CD4-positive, alpha-beta memory T cell (primary cell): Measurements from ENCODE around the gene TRIM17. TPM values are rescaled to one million over a fixed set of nuclear protein-coding genes. Genes with fewer than 3 reads are reported as not detected.

Experiments used
- CTCF ChIA-PET: fragments of 350-600 bp; sonication (Branson Sonifier 250); formaldehyde crosslinking; loops from one replicate; lab custom pipeline; 2021; ENCODE audit warnings: inconsistent platforms; ENCODE audit not compliant: partially characterized antibody; lab: Charles Lee
- POLR2A ChIA-PET: fragments of 350-600 bp; sonication (Branson Sonifier 250); formaldehyde crosslinking; loops from one replicate; lab custom pipeline; 2021; ENCODE audit not compliant: partially characterized antibody; lab: Charles Lee
- DNase-seq, 5 donors: peaks; one replicate each; pipeline versions ENCODE4 v3.0.0 to v3.0.0-alpha.2; 2020 to 2022; ENCODE audit warnings: mixed read lengths in 1 of 5
- H3K27ac ChIP-seq: one replicate; pipeline ENCODE4 v1.7.0; 2013; ENCODE audit warnings: low read depth, low read length
- H3K27me3 ChIP-seq: 2 replicates; pipeline ENCODE4 v1.7.0; 2013; ENCODE audit warnings: mild to moderate bottlenecking, low read length, moderate library complexity; ENCODE audit not compliant: insufficient read depth
- H3K36me3 ChIP-seq: 2 replicates; pipeline ENCODE4 v1.7.0; 2013; ENCODE audit warnings: mild to moderate bottlenecking, low read length, moderate library complexity; ENCODE audit not compliant: insufficient read depth
- H3K4me1 ChIP-seq: 2 replicates; pipeline ENCODE4 v1.7.0; 2013; ENCODE audit warnings: mild to moderate bottlenecking, low read length, moderate library complexity; ENCODE audit not compliant: insufficient read depth
- H3K4me3 ChIP-seq, 2 donors: one replicate each; pipeline ENCODE4 v1.7.0; 2013; ENCODE audit warnings: low read length in 2 of 2, mild to moderate bottlenecking in 1 of 2
- H3K9me3 ChIP-seq, 2 donors: one replicate each; pipeline ENCODE4 v1.7.0; 2013; ENCODE audit warnings: low read length in 2 of 2, control low read depth in 1 of 2; ENCODE audit not compliant: control insufficient read depth in 1 of 2
- H3K27ac Mint-ChIP-seq, 7 donors: one replicate each; pipeline ENCODE4 v1.8.0; 2020 to 2021; ENCODE audit warnings: mixed read lengths in 7 of 7, mild to moderate bottlenecking in 6 of 7, inconsistent platforms in 3 of 7, moderate library complexity in 3 of 7
- H3K27me3 Mint-ChIP-seq, 2 donors: one replicate each; pipeline ENCODE4 v1.8.0; 2020 to 2021; ENCODE audit warnings: mixed read lengths in 2 of 2
- H3K36me3 Mint-ChIP-seq, 2 donors: one replicate each; pipeline ENCODE4 v1.8.0; 2020 to 2021; ENCODE audit warnings: mixed read lengths in 2 of 2, inconsistent platforms in 1 of 2, mild to moderate bottlenecking in 1 of 2
- H3K4me1 Mint-ChIP-seq, 4 donors: one replicate each; pipeline ENCODE4 v1.8.0; 2020 to 2021; ENCODE audit warnings: mixed read lengths in 4 of 4, mild to moderate bottlenecking in 1 of 4
- H3K4me3 Mint-ChIP-seq, 8 donors: one replicate each; pipeline ENCODE4 v1.8.0; 2020 to 2021; ENCODE audit warnings: mixed read lengths in 8 of 8, mild to moderate bottlenecking in 7 of 8, moderate library complexity in 6 of 8, inconsistent platforms in 3 of 8
- H3K9me3 Mint-ChIP-seq, 8 donors: one replicate each; pipeline ENCODE4 v1.8.0; 2020 to 2021; ENCODE audit warnings: mixed read lengths in 8 of 8, mild to moderate bottlenecking in 5 of 8, inconsistent platforms in 3 of 8, moderate library complexity in 1 of 8
- intact Hi-C: fragments of 100-400 bp; cut with micrococcal nuclease; formaldehyde crosslinking; loops from one replicate; pipeline ENCODE4 v1.15.1; 2023
- polyA plus RNA-seq, 2 donors: library from polyadenylated mRNA; unstranded; fragments of 300-500 nt; fragmentation: Illumina TruSeq; gene quantifications; one replicate each; pipeline ENCODE4 v1.2.3, GENCODE V29; 2021
- total RNA-seq, 2 experiments: library from RNA; stranded (reverse); gene quantifications; one replicate each; pipeline ENCODE4 v1.2.3, GENCODE V29; 2021

TRIM17 gene
- total RNA-seq: under 1 TPM; 0.69 to 0.76 TPM
- under 1 TPM in 1 of 2 donors, not detected in 1; 0.25 TPM for polyA plus RNA-seq

- CTCF ChIA-PET: no interaction called here
- peaks cover 2 to 8% of the 10 kb centered on the region in 2 donors for H3K27me3 Mint-ChIP-seq
Measured at GRCh38 chr1:228416217-228416933, at the start of gene TRIM17. TRIM17 (minus strand) TSS chr1:228416861; CDS start chr1:228415072, 1,789 bp downstream.

GRCh38 chr1:228465571-228466146 is 49.0 kb upstream of the TRIM17 start:
- peak overlapping the region in 1 of 2 donors; percentile 51 for H3K4me3 ChIP-seq
- DNase-seq: peak in 1 of 5 donors; percentile 24
- no peaks in the 10 kb centered on the region for H3K36me3 ChIP-seq
- Mint-ChIP-seq H3K4me1 (peaks cover 31 to 53% (median 44%) of the 10 kb centered on the region in 4 donors), H3K27ac (peak overlapping the region; percentile 15 to 89 (median 84)), H3K4me3 (peak overlapping the region; percentile 81 to 88 (median 86)), H3K36me3 (no peaks in the 10 kb centered on the region), H3K27me3 (peaks cover 2 to 9% of the 10 kb centered on the region in 2 donors), H3K9me3 (no peaks in the 10 kb centered on the region)
- intact Hi-C loops: loop anchor here (2.0 kb wide), 1 partner anchor 59 kb away; the partner anchor contains the start of gene TRIM11
- H3K27ac ChIP-seq: peak overlapping the region; percentile 39
- ChIA-PET POLR2A (interaction anchor here (1.2 to 3.9 kb wide), 5 partner anchors 10 to 325 kb away, joined by 3 to 70 read pairs (median 6); partner anchors contain the start of genes GUK1, RNF187 and TRIM11), CTCF (interaction anchor here (1.1 to 3.1 kb wide), 5 partner anchors 10 to 35 kb away, joined by 3 to 18 read pairs (median 8); partner anchors contain the start of gene RNF187)
- H3K9me3 ChIP-seq: no peaks in the 10 kb centered on the region
- H3K27me3 ChIP-seq: no peaks in the 10 kb centered on the region
- H3K4me1 ChIP-seq: peaks cover 34% of the 10 kb centered on the region

More at GRCh38 chr1:228416217-228416933, at the start of gene TRIM17:
- peaks cover 12 to 21% (median 18%) of the 10 kb centered on the region in 4 donors for H3K4me1 Mint-ChIP-seq
- Histone ChIP-seq H3K4me1 (peaks cover 18% of the 10 kb centered on the region), H3K36me3 (no peaks in the 10 kb centered on the region), H3K27ac (no peak within 1 kb of the TSS), H3K4me3 (peak within 1 kb of the TSS in 1 of 2 donors; percentile 24), H3K27me3 (no peaks in the 10 kb centered on the region), H3K9me3 (no peaks in the 10 kb centered on the region)
- H3K27ac Mint-ChIP-seq: peak within 1 kb of the TSS in 5 of 7 donors; percentile 36 to 84 (median 60)
- POLR2A ChIA-PET: no interaction called here
- H3K4me3 Mint-ChIP-seq: peak within 1 kb of the TSS; percentile 78 to 87 (median 84)
- peak; percentile 16 to 55 (median 22) for DNase-seq
- intact Hi-C loops: no loop called here
- peaks cover 0 to 2% of the 10 kb centered on the region in 2 donors for H3K36me3 Mint-ChIP-seq
- H3K9me3 Mint-ChIP-seq: no peaks in the 10 kb centered on the region

GRCh38 chr1:228465141-228465540 is 48.5 kb upstream of the TRIM17 start:
- no peak for DNase-seq
- peaks cover 2 to 7% of the 10 kb centered on the region in 2 donors for H3K27me3 Mint-ChIP-seq
- peak overlapping the region; percentile 71 to 92 (median 84) for H3K27ac Mint-ChIP-seq
- Histone ChIP-seq H3K36me3 (no peaks in the 10 kb centered on the region), H3K27ac (peak overlapping the region; percentile 39), H3K27me3 (no peaks in the 10 kb centered on the region), H3K4me3 (peak overlapping the region; percentile 51 to 85), H3K9me3 (no peaks in the 10 kb centered on the region), H3K4me1 (peaks cover 34% of the 10 kb centered on the region)
- no peaks in the 10 kb centered on the region for H3K9me3 Mint-ChIP-seq
- peak overlapping the region; percentile 81 to 88 (median 86) for H3K4me3 Mint-ChIP-seq
- intact Hi-C loops: loop anchor here (2.0 kb wide), 1 partner anchor 58 kb away; the partner anchor contains the start of gene TRIM11
- H3K36me3 Mint-ChIP-seq: no peaks in the 10 kb centered on the region
- POLR2A ChIA-PET: interaction anchor here (1.0 to 3.9 kb wide), 8 partner anchors 10 to 382 kb away, joined by 3 to 70 read pairs (median 6); partner anchors contain the start of genes GUK1, RNF187 and TRIM11
- CTCF ChIA-PET: interaction anchor here (1.0 to 3.1 kb wide), 6 partner anchors 8 to 36 kb away, joined by 3 to 18 read pairs (median 6); partner anchors contain the start of gene RNF187
- H3K4me1 Mint-ChIP-seq: peaks cover 31 to 55% (median 45%) of the 10 kb centered on the region in 4 donors

- H3K4me1 Mint-ChIP-seq: peaks cover 31 to 57% (median 46%) of the 10 kb centered on the region in 4 donors
- H3K4me3 Mint-ChIP-seq: peak overlapping the region; percentile 81 to 88 (median 86)
- POLR2A ChIA-PET: interaction anchor here (1.0 to 3.9 kb wide), 8 partner anchors 9 to 381 kb away, joined by 3 to 70 read pairs (median 6); partner anchors contain the start of genes GUK1, IBA57, RNF187 and TRIM11
- H3K36me3 Mint-ChIP-seq: no peaks in the 10 kb centered on the region
- H3K27ac ChIP-seq: peak overlapping the region; percentile 39
- peaks cover 38% of the 10 kb centered on the region for H3K4me1 ChIP-seq
- CTCF ChIA-PET: interaction anchor here (0.6 to 3.1 kb wide), 7 partner anchors 8 to 36 kb away, joined by 3 to 18 read pairs (median 8); partner anchors contain the start of gene RNF187
- intact Hi-C loops: loop anchor here (1.0 to 2.0 kb wide), 2 partner anchors 23 to 58 kb away; partner anchors contain the start of genes RNF187 and TRIM11
- no peaks in the 10 kb centered on the region for H3K27me3 ChIP-seq
- H3K9me3 Mint-ChIP-seq: no peaks in the 10 kb centered on the region
- H3K36me3 ChIP-seq: no peaks in the 10 kb centered on the region
- peaks cover 2 to 7% of the 10 kb centered on the region in 2 donors for H3K27me3 Mint-ChIP-seq
- H3K27ac Mint-ChIP-seq: peak overlapping the region; percentile 68 to 92 (median 84)
- H3K9me3 ChIP-seq: no peaks in the 10 kb centered on the region
- H3K4me3 ChIP-seq: peak overlapping the region; percentile 51 to 85
- peak; percentile 90 to 94 (median 91) for DNase-seq
Measured at GRCh38 chr1:228464487-228464983, 47.9 kb upstream of the TRIM17 start.

- Histone ChIP-seq H3K27ac (peak overlapping the region; percentile 10), H3K9me3 (no peaks in the 10 kb centered on the region), H3K4me3 (peak overlapping the region; percentile 51 to 85), H3K36me3 (no peaks in the 10 kb centered on the region), H3K4me1 (peaks cover 42% of the 10 kb centered on the region), H3K27me3 (no peaks in the 10 kb centered on the region)
- POLR2A ChIA-PET: interaction anchor here (1.0 to 3.9 kb wide), 8 partner anchors 8 to 380 kb away, joined by 3 to 70 read pairs (median 6); partner anchors contain the start of genes GUK1, IBA57, RNF187 and TRIM11
- H3K4me1 Mint-ChIP-seq: peaks cover 33 to 64% (median 50%) of the 10 kb centered on the region in 4 donors
- peaks cover 0 to under 1% (median 0%) of the 10 kb centered on the region in 8 donors for H3K9me3 Mint-ChIP-seq
- no peaks in the 10 kb centered on the region for H3K36me3 Mint-ChIP-seq
- peaks cover 2 to 5% of the 10 kb centered on the region in 2 donors for H3K27me3 Mint-ChIP-seq
- peak overlapping the region; percentile 68 to 92 (median 84) for H3K27ac Mint-ChIP-seq
- CTCF ChIA-PET: interaction anchor here (0.6 to 3.1 kb wide), 6 partner anchors 9 to 37 kb away, joined by 3 to 18 read pairs (median 8); partner anchors contain the start of gene RNF187
- intact Hi-C loops: loop anchor here (1.0 to 2.0 kb wide), 2 partner anchors 23 to 57 kb away; partner anchors contain the start of genes RNF187 and TRIM11
- peak overlapping the region; percentile 81 to 88 (median 86) for H3K4me3 Mint-ChIP-seq
- DNase-seq: peak; percentile 35 to 52 (median 42)
Measured at GRCh38 chr1:228463559-228464455, 47.1 kb upstream of the TRIM17 start.
